Measurements from ENCODE around the gene CHD6.

The CHD6 gene

GRCh38 chr20:41380551-41381193, 237.5 kb downstream of the CHD6 start:
- no peaks in the 10 kb centered on the region for H3K9me2 ChIP-seq (ENCODE audit: low read depth, low read length)
- H3F3A ChIP-seq (ENCODE audit: insufficient read depth, low read length) = no peaks in the 10 kb centered on the region
- H3K9ac ChIP-seq (ENCODE audit: low read length) = no peak overlapping the region
- H3K79me2 ChIP-seq (ENCODE audit: insufficient read depth, low read length) = no peaks in the 10 kb centered on the region
- H3K4me1 ChIP-seq (ENCODE audit: insufficient read depth, low read length, severe bottlenecking) = no peaks in the 10 kb centered on the region
- TF ChIP-seq, protein P1, sequence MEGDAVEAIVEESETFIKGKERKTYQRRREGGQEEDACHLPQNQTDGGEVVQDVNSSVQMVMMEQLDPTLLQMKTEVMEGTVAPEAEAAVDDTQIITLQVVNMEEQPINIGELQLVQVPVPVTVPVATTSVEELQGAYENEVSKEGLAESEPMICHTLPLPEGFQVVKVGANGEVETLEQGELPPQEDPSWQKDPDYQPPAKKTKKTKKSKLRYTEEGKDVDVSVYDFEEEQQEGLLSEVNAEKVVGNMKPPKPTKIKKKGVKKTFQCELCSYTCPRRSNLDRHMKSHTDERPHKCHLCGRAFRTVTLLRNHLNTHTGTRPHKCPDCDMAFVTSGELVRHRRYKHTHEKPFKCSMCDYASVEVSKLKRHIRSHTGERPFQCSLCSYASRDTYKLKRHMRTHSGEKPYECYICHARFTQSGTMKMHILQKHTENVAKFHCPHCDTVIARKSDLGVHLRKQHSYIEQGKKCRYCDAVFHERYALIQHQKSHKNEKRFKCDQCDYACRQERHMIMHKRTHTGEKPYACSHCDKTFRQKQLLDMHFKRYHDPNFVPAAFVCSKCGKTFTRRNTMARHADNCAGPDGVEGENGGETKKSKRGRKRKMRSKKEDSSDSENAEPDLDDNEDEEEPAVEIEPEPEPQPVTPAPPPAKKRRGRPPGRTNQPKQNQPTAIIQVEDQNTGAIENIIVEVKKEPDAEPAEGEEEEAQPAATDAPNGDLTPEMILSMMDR (IDR thresholded peaks at IDR 0.05; ENCODE audit: low read length) = no peak
- TF ChIP-seq EZH2 (IDR thresholded peaks at IDR 0.05; ENCODE audit: borderline replicate concordance, low read length) = no peak
- H3K4me2 ChIP-seq (ENCODE audit: low read length) = no peak overlapping the region
- H3K36me3 ChIP-seq (ENCODE audit: insufficient read depth, low read length) = no peaks in the 10 kb centered on the region
- no peak overlapping the region for H2AFZ ChIP-seq (ENCODE audit: low read length)
- no peak overlapping the region for H3K27ac ChIP-seq (ENCODE audit: low read depth, low read length, poor library complexity, severe bottlenecking)
- H3K4me3 ChIP-seq (ENCODE audit: low read depth, low read length, poor library complexity, severe bottlenecking) = no peak overlapping the region
- H3K27me3 ChIP-seq (ENCODE audit: insufficient read depth, low read length) = no peaks in the 10 kb centered on the region
- no peaks in the 10 kb centered on the region for H3K9me3 ChIP-seq (ENCODE audit: low read length)
- H4K20me1 ChIP-seq (ENCODE audit: insufficient read depth, low read length) = no peaks in the 10 kb centered on the region

GRCh38 chr20:41379551-41379950, 238.6 kb downstream of the CHD6 start:
- H3K4me3 ChIP-seq (ENCODE audit: low read depth, low read length, poor library complexity, severe bottlenecking) = no peak overlapping the region
- no peak overlapping the region for H3K4me2 ChIP-seq (ENCODE audit: low read length)
- no peaks in the 10 kb centered on the region for H4K20me1 ChIP-seq (ENCODE audit: insufficient read depth, low read length)
- H3K4me1 ChIP-seq (ENCODE audit: insufficient read depth, low read length, severe bottlenecking) = no peaks in the 10 kb centered on the region
- no peaks in the 10 kb centered on the region for H3K9me2 ChIP-seq (ENCODE audit: low read depth, low read length)
- H3K9me3 ChIP-seq (ENCODE audit: low read length) = no peaks in the 10 kb centered on the region
- H3K79me2 ChIP-seq (ENCODE audit: insufficient read depth, low read length) = no peaks in the 10 kb centered on the region
- H3K27me3 ChIP-seq (ENCODE audit: insufficient read depth, low read length) = no peaks in the 10 kb centered on the region
- no peaks in the 10 kb centered on the region for H3K36me3 ChIP-seq (ENCODE audit: insufficient read depth, low read length)
- H2AFZ ChIP-seq (ENCODE audit: low read length) = no peak overlapping the region
- H3F3A ChIP-seq (ENCODE audit: insufficient read depth, low read length) = no peaks in the 10 kb centered on the region
- no peak overlapping the region for H3K9ac ChIP-seq (ENCODE audit: low read length)
- TF ChIP-seq EZH2 (IDR thresholded peaks at IDR 0.05; ENCODE audit: borderline replicate concordance, low read length) = no peak
- TF ChIP-seq, protein P1 (IDR thresholded peaks at IDR 0.05; ENCODE audit: low read length) = no peak
- no peak overlapping the region for H3K27ac ChIP-seq (ENCODE audit: low read depth, low read length, poor library complexity, severe bottlenecking)

DNA sequence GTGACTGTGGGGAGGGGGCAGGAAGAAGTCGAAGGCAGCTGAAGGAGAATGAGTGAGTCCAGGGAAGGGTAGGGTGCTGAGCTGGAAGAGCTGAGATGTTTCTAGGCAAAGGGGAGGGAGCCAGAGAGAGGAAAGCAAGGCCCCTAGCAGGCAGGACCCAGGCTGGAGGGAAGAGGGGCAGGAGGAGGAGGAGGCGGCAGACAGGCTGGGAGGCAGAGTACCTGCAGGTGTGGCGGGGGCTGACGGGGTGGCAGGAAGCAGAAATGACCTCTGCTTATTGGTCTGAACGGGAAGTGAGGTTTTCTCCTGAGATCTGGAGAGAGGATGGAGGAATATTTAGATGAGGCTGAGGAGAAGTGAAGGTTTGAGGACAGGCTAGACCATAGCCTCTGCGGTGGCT, 240.9 kb downstream of the CHD6 start:
- no peaks in the 10 kb centered on the region for H3K9me3 ChIP-seq (ENCODE audit: low read length)
- H3K4me3 ChIP-seq (ENCODE audit: low read depth, low read length, poor library complexity, severe bottlenecking) = no peak overlapping the region
- no peaks in the 10 kb centered on the region for H3K79me2 ChIP-seq (ENCODE audit: insufficient read depth, low read length)
- H3K4me1 ChIP-seq (ENCODE audit: insufficient read depth, low read length, severe bottlenecking) = no peaks in the 10 kb centered on the region
- H3K9me2 ChIP-seq (ENCODE audit: low read depth, low read length) = no peaks in the 10 kb centered on the region
- no peaks in the 10 kb centered on the region for H3F3A ChIP-seq (ENCODE audit: insufficient read depth, low read length)
- H3K9ac ChIP-seq (ENCODE audit: low read length) = no peak overlapping the region
- no peak for TF ChIP-seq EZH2 (IDR thresholded peaks at IDR 0.05; ENCODE audit: borderline replicate concordance, low read length)
- TF ChIP-seq, protein P1 (IDR thresholded peaks at IDR 0.05; ENCODE audit: low read length) = no peak
- H3K4me2 ChIP-seq (ENCODE audit: low read length) = no peak overlapping the region
- no peaks in the 10 kb centered on the region for H3K36me3 ChIP-seq (ENCODE audit: insufficient read depth, low read length)
- no peaks in the 10 kb centered on the region for H4K20me1 ChIP-seq (ENCODE audit: insufficient read depth, low read length)
- no peak overlapping the region for H3K27ac ChIP-seq (ENCODE audit: low read depth, low read length, poor library complexity, severe bottlenecking)
- H3K27me3 ChIP-seq (ENCODE audit: insufficient read depth, low read length) = peaks cover 6% of the 10 kb centered on the region; the same call in 1 of the 2 replicates
- no peak overlapping the region for H2AFZ ChIP-seq (ENCODE audit: low read length)

Data from OCI-LY1 (cell line).